Activated CD4-positive, alpha-beta T cell treated with anti-CD3 and anti-CD28 coated beads, Interleukin-2, amount 10 ng/mL, durations not matched to agents 24 days and 14 days (primary cell): ENCODE measurements around the gene LEUTX. TPM values are rescaled to one million over a fixed set of nuclear protein-coding genes. Genes with fewer than 3 reads are reported as not detected.
A peak's percentile ranks its signal among the peaks of the same experiment; 100 is the strongest.

ENCODE experiments used
- DNase-seq: peaks from one replicate; pipeline ENCODE4 v3.0.0; 2022
- H3K27ac Mint-ChIP-seq: one replicate; pipeline ENCODE4 v1.8.0; 2022; ENCODE audit warnings: mild to moderate bottlenecking, mixed read lengths
- H3K27me3 Mint-ChIP-seq: one replicate; pipeline ENCODE4 v1.8.0; 2022; ENCODE audit warnings: mixed read lengths
- H3K36me3 Mint-ChIP-seq: one replicate; pipeline ENCODE4 v1.8.0; 2022; ENCODE audit warnings: low read depth, mild to moderate bottlenecking, mixed read lengths
- H3K4me1 Mint-ChIP-seq: one replicate; pipeline ENCODE4 v1.8.0; 2021; ENCODE audit warnings: mixed read lengths
- H3K4me3 Mint-ChIP-seq: one replicate; pipeline ENCODE4 v1.8.0; 2022; ENCODE audit warnings: mild to moderate bottlenecking, moderate library complexity, mixed read lengths
- H3K9me3 Mint-ChIP-seq: one replicate; pipeline ENCODE4 v1.8.0; 2021; ENCODE audit warnings: mixed read lengths
- intact Hi-C: fragments of 100-400 bp; cut with micrococcal nuclease; formaldehyde crosslinking; loops from one replicate; pipeline ENCODE4 v1.15.1; 2023
- total RNA-seq: library from RNA; stranded (reverse); gene quantifications from 2 replicates; pipeline ENCODE4 v1.2.3, GENCODE V29; 2022

The LEUTX gene, protein sequence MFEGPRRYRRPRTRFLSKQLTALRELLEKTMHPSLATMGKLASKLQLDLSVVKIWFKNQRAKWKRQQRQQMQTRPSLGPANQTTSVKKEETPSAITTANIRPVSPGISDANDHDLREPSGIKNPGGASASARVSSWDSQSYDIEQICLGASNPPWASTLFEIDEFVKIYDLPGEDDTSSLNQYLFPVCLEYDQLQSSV
- total RNA-seq: not detected in 2 replicates

DNA sequence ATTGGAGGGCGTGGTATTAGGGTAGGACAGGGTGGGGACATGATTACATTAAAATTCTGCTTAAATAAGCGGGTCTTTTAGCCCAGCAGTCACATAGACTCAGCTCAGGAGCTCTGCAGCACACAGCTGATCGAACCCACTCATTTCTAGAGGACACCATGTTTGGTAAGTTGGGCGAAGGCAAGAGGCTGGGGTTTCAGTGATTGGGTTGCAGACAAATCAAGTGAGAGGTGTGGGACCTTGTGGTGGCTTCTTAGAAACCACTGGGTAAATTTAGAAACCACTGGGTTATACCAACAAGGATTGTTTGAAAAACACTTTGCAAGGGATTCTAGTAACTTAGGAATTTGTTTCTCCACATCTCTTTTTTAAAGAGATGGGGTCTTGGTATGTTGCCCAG lies at the start of gene LEUTX:
LEUTX (plus strand) TSS at position 92 of the 400 bp plus-strand sequence; CDS start at position 159, 67 bp downstream.
- peak; percentile 65 for DNase-seq
- intact Hi-C loops: no loop called here
- Mint-ChIP-seq H3K27me3 (peaks cover 16% of the 10 kb centered on the region), H3K9me3 (peaks cover 3% of the 10 kb centered on the region), H3K4me3 (no peak within 1 kb of the TSS), H3K36me3 (no peaks in the 10 kb centered on the region), H3K4me1 (peaks cover 8% of the 10 kb centered on the region), H3K27ac (no peak within 1 kb of the TSS)

DNA sequence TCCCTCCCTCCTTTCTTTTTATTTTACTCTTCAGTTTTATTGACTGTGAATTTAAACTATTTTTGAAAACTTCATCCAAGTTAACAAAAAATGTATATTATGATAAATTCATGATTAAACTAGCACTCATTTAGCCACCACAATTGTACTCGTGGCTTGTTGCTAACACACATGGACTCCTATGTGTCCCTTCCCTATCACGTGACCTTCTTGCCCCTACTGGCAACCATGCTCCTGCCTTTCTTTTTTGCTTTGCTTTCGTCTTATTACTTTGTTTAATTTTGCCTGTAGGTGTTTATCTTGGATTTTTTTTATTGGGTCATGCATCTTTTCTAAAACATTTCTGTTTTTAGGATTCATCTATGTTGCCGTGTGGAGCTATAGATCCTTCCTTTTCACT lies 49.1 kb upstream of the LEUTX start:
- no peak overlapping the region for H3K27ac Mint-ChIP-seq

DNA sequence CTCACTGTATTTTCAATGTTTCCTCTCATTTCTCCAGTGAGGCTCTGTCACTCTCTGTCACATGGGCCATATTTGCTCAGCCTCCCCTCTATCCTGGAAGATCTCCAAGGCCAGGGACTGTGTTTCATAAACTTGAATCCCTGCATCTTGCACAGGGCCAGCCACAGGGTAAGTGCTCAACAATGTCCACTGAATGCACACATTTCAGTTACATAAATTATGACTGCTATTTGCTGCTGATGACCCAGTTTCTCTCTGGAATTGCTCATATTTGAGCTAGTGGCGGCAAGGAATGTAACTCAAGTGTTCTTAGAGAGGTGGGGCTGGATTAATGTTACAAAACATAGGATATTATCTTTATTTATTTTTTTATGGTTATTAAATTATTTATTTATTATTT lies 47.0 kb upstream of the LEUTX start:
- H3K9me3 Mint-ChIP-seq: peaks cover 4% of the 10 kb centered on the region
- no peak overlapping the region for H3K4me3 Mint-ChIP-seq
- no peaks in the 10 kb centered on the region for H3K27me3 Mint-ChIP-seq
- DNase-seq: no peak
- no peaks in the 10 kb centered on the region for H3K36me3 Mint-ChIP-seq
- intact Hi-C loops: no loop called here
- H3K27ac Mint-ChIP-seq: no peak overlapping the region
- H3K4me1 Mint-ChIP-seq: peaks cover 10% of the 10 kb centered on the region

More for the DNA sequence above, 49.1 kb upstream of the LEUTX start:
- Mint-ChIP-seq H3K36me3 (no peaks in the 10 kb centered on the region), H3K4me3 (no peak overlapping the region), H3K9me3 (peaks cover 4% of the 10 kb centered on the region), H3K27me3 (peaks cover 4% of the 10 kb centered on the region), H3K4me1 (peaks cover 2% of the 10 kb centered on the region)
- DNase-seq: no peak
- intact Hi-C loops: no loop called here

DNA sequence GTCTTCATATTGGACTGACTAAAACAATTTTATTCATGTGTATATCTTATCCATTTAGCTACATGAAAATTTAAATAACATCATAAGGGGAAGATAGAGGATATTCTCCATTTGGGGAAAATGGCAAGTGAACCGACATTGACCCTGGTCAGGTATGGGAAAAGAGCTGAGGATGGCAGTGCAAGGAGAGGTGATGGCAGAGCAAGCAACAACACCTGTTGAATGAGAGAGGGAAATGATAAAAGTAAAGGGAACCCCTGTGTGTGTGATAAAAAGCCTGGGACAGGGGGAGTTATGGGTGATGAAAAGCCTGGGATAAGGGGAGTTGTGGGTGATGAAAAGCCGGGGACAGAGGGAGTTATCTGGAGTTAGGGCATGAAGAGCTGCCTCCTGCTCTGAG lies 44.8 kb upstream of the LEUTX start:
- H3K27me3 Mint-ChIP-seq: no peaks in the 10 kb centered on the region
- H3K4me1 Mint-ChIP-seq: peaks cover 22% of the 10 kb centered on the region
- no peaks in the 10 kb centered on the region for H3K36me3 Mint-ChIP-seq
- DNase-seq: no peak
- H3K27ac Mint-ChIP-seq: no peak overlapping the region
- H3K9me3 Mint-ChIP-seq: peaks cover 4% of the 10 kb centered on the region
- no peak overlapping the region for H3K4me3 Mint-ChIP-seq
- intact Hi-C loops: no loop called here

DNA sequence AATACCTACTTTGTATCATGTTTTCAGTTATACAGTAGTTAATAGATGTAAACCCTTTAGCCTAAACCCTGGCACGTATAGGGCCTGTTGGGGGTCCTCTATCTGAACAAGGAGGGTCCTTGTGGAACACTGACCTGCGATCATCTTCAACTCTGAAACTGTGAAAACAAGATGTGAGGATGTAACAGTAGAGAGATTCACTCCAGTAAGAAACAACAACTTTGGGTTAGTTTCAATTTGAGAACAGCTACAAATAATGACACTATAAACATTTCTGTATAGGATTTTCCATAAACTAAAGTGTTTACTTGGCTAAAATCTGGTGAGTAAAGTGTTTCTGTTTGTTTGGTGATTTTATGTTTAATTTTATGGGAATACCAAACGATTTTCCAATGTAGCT lies 43.0 kb upstream of the LEUTX start:
- H3K4me3 Mint-ChIP-seq: peak overlapping the region; percentile 13
- peaks cover 30% of the 10 kb centered on the region for H3K4me1 Mint-ChIP-seq
- H3K36me3 Mint-ChIP-seq: no peaks in the 10 kb centered on the region
- DNase-seq: no peak
- intact Hi-C loops: loop anchor here (5.0 kb wide), 1 partner anchor 58 kb away; no protein-coding TSS in a partner anchor
- no peaks in the 10 kb centered on the region for H3K27me3 Mint-ChIP-seq
- H3K27ac Mint-ChIP-seq: peak overlapping the region; percentile 76
- H3K9me3 Mint-ChIP-seq: peaks cover 4% of the 10 kb centered on the region

DNA sequence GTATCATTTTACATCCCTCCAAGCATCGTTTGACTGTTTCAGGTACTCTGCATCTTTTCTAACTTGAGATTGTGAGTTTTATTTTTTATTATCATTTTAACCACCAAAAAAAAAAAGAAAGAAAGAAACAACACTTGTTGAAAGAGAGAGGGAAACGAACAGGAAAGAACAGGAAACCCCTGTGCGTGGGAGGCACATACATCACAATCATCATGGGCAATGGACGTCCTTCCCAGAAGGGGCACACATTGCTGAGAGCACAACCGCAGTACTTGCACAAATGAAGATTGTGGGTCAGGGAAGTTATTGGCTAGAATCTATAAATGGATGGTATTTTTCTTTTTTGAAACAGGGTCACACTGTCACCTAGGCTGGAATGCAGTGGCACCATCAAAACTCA lies 42.6 kb upstream of the LEUTX start:
- intact Hi-C loops: loop anchor here (5.0 kb wide), 1 partner anchor 59 kb away; no protein-coding TSS in a partner anchor
- H3K36me3 Mint-ChIP-seq: no peaks in the 10 kb centered on the region
- peak overlapping the region; percentile 13 for H3K4me3 Mint-ChIP-seq
- peaks cover 31% of the 10 kb centered on the region for H3K4me1 Mint-ChIP-seq
- no peak for DNase-seq
- no peaks in the 10 kb centered on the region for H3K27me3 Mint-ChIP-seq
- peak overlapping the region; percentile 76 for H3K27ac Mint-ChIP-seq
- H3K9me3 Mint-ChIP-seq: peaks cover 4% of the 10 kb centered on the region

DNA sequence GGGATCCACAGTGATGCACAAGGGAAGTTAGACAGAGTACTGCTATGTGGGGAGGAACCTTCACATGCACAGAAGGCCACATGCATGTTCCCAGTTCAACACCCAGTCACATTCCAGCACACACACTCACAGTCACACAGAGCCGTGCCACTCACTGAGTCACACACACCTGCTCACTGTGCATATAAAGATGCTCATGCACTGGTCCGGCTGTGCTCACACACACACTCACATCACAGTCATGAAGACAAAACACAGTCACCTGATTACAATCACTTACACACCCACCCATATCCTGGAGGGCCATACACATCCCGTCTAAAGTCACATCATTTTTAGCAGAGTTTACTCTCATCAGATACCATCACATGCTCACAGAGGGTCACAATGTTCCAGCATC lies 41.3 kb upstream of the LEUTX start:
- Mint-ChIP-seq H3K4me1 (peaks cover 35% of the 10 kb centered on the region), H3K27ac (peak overlapping the region; percentile 65), H3K36me3 (no peaks in the 10 kb centered on the region), H3K9me3 (peaks cover 12% of the 10 kb centered on the region), H3K4me3 (peak overlapping the region; percentile 20), H3K27me3 (no peaks in the 10 kb centered on the region)
- intact Hi-C loops: loop anchor here (5.0 kb wide), 1 partner anchor 60 kb away; no protein-coding TSS in a partner anchor
- no peak for DNase-seq

DNA sequence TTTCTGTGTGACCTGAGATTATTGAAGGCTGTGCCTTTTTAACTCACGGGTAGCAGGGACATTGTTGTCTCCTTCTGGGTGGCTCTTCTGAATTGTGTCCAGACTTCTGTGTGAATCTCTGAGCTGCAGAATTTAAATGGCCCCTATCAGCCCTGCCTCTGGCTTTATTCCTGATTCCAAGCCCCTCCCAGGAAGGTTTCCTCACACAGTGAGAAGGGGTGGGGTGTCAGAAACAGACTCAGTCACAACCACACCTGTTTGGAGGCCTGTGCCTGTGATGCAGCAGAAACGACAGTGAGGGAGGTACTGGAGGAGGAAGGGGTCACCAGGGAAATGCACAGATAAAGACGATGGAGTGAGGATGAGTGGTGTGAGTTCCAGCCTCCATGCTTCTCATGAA lies 40.8 kb upstream of the LEUTX start, which contains the start of gene CLC:
CLC (minus strand) TSS at position 139 of the 400 bp plus-strand sequence; CDS start at position 62, 77 bp downstream.
- Mint-ChIP-seq H3K36me3 (no peaks in the 10 kb centered on the region), H3K9me3 (peaks cover 12% of the 10 kb centered on the region), H3K4me1 (peaks cover 35% of the 10 kb centered on the region), H3K27ac (peak within 1 kb of the TSS; percentile 65), H3K4me3 (peak within 1 kb of the TSS; percentile 20), H3K27me3 (no peaks in the 10 kb centered on the region)
- intact Hi-C loops: loop anchor here (5.0 kb wide), 1 partner anchor 61 kb away; no protein-coding TSS in a partner anchor
- DNase-seq: no peak

DNA sequence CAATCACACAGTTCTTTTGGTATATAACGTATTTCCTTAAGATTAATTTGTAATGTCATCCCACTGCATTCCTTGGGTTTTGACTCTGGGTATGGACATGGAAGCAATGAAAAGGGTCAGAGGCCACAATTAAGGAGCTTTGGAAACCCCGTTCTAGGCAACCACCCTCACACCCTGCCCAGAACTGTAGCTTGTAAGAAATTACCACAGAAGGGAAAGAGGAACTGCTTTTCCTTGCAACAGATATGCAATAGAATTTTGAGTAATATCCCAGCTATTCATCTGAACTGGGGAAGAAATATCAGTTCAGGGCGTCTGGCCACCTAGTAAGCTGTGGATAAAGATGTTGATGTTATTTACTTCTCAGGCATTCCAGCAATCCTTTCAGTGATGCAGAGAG lies 39.8 kb upstream of the LEUTX start:
- Mint-ChIP-seq H3K27me3 (peaks cover 3% of the 10 kb centered on the region), H3K36me3 (no peaks in the 10 kb centered on the region), H3K9me3 (peaks cover 10% of the 10 kb centered on the region), H3K4me1 (peaks cover 35% of the 10 kb centered on the region), H3K27ac (no peak overlapping the region), H3K4me3 (no peak overlapping the region)
- DNase-seq: no peak
- intact Hi-C loops: loop anchor here (5.0 kb wide), 1 partner anchor 62 kb away; no protein-coding TSS in a partner anchor

DNA sequence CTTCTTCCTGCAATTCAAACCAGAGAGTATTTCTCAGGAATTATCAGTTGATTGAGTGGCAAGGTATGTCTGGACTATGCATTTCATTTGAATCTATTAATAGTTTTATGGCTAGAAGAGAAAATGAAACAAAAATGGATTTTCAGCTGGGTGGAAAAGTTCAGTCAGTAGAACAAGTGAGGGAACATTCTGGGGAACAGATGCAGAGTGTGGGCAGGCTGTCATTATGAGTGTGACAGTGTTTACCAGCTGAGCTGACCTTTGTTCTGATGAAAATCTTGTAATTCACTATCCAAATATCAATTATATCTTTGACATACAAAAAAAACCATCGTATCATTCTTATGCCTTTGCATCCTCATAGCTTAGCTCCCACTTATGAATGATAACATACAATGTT lies 38.3 kb upstream of the LEUTX start:
- H3K36me3 Mint-ChIP-seq: no peaks in the 10 kb centered on the region
- H3K9me3 Mint-ChIP-seq: peaks cover 8% of the 10 kb centered on the region
- peaks cover 6% of the 10 kb centered on the region for H3K27me3 Mint-ChIP-seq
- H3K4me1 Mint-ChIP-seq: peaks cover 34% of the 10 kb centered on the region
- peak overlapping the region; percentile 70 for H3K4me3 Mint-ChIP-seq
- H3K27ac Mint-ChIP-seq: peak overlapping the region; percentile 72
- intact Hi-C loops: no loop called here
- DNase-seq: no peak

DNA sequence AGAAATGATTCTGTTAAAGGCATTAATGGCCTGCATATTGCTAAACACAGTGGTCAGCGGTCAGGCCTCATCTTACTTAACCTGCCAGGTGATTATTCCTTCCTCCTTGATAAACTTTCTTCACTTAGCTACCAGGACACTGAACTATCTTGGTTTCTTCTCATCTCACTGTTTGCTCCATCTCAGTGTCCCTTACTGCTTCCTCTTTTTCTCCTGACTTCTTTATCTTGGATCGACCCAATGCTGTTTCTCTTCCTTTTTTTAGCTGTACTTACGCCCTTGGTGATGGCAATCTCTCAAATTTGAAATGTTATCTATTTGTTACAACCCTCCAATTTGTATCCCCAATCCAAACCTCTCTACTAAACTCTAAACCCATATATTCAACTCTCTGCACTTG lies 33.0 kb upstream of the LEUTX start:
- intact Hi-C loops: no loop called here
- H3K4me1 Mint-ChIP-seq: peaks cover 5% of the 10 kb centered on the region

DNA sequence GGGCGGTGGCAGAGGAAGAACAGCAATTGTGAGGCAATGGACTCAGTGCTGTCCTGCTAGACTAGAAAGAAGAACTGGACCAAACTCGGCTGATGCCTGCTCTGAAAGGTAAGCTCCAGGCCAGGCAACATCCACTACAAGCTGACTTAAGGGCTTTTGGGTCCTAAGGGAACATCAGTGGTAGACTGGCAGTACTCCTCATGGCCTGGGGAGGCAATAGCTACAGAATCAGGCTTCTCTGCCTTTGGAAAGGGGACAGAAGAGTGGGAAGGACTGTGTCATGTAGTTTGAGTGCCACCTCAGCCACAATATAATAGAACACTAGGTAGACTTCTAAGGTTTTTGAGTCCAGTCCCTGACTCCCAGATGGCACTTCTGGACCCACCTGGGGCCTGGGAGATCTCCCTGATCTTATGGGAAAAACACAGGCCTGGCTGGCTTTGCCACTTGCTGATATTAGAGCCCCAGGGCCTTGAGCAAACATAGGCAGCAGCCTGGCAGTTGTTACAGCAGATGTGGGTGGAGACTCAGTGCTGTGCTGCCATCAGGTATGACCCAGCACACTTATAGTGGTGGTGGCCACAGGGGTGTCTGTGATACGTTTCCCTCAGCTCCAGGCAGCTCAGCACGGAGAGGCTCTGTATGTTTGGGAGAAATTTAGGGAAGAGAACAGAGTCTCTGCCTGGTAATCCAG lies 31.7 kb upstream of the LEUTX start:
- peaks cover 30% of the 10 kb centered on the region for H3K27me3 Mint-ChIP-seq
- H3K4me3 Mint-ChIP-seq: no peak overlapping the region
- DNase-seq: no peak
- intact Hi-C loops: no loop called here
- no peak overlapping the region for H3K27ac Mint-ChIP-seq
- H3K36me3 Mint-ChIP-seq: no peaks in the 10 kb centered on the region
- H3K4me1 Mint-ChIP-seq: no peaks in the 10 kb centered on the region
- H3K9me3 Mint-ChIP-seq: peaks cover under 1% of the 10 kb centered on the region

More for the DNA sequence above, 33.0 kb upstream of the LEUTX start:
- Mint-ChIP-seq H3K27ac (no peak overlapping the region), H3K4me3 (no peak overlapping the region), H3K27me3 (peaks cover 28% of the 10 kb centered on the region), H3K9me3 (peaks cover 8% of the 10 kb centered on the region), H3K36me3 (no peaks in the 10 kb centered on the region)
- DNase-seq: no peak

DNA sequence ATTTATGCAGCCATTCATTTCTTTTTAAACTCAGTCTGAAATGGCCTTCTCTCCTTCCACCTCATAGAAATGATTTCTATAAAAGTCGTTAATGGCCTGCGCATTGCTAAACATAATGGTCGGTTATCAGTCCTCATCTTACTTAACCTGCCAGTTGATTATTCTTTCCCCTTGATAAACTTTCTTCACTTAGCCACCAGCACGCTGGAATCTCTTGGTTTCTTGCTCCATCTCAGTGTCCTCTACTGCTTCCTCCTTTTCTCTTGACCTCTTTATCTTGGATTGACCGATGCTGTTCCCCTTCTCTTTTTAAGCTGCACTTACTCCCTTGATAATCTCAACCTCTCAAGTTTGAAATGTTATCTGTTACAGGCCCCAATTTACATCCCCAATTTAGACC lies 28.7 kb upstream of the LEUTX start:
- H3K27ac Mint-ChIP-seq: no peak overlapping the region
- no peaks in the 10 kb centered on the region for H3K36me3 Mint-ChIP-seq
- peaks cover 30% of the 10 kb centered on the region for H3K27me3 Mint-ChIP-seq
- H3K9me3 Mint-ChIP-seq: no peaks in the 10 kb centered on the region
- H3K4me1 Mint-ChIP-seq: peaks cover 3% of the 10 kb centered on the region
- intact Hi-C loops: no loop called here
- DNase-seq: no peak
- H3K4me3 Mint-ChIP-seq: no peak overlapping the region

DNA sequence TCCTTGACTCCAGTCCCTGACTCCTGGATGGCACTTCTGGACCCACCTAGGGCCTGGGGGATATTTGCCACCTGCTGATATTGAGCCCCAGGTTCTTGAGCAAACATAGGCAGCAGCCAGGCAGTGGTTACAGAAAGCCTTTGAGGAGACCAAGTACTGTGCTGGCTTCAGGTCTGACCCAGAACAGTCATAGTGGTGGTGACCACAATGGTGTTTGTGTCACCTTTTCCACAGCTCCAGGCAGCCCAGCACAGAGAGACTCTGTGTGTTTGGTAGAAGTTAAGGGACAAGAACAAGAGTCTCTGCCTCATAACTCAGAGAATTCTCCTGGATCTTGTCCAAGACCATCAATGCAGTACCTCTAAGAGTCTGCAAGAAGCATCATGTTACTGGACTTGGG lies 26.3 kb upstream of the LEUTX start:
- H3K27ac Mint-ChIP-seq: no peak overlapping the region

More for the DNA sequence above, 26.3 kb upstream of the LEUTX start:
- Mint-ChIP-seq H3K4me3 (no peak overlapping the region), H3K36me3 (no peaks in the 10 kb centered on the region), H3K27me3 (peaks cover 26% of the 10 kb centered on the region), H3K4me1 (peaks cover 3% of the 10 kb centered on the region), H3K9me3 (no peaks in the 10 kb centered on the region)
- no peak for DNase-seq
- intact Hi-C loops: no loop called here
